Uterus (tissue), 4 donors: ENCODE data around the gene ATP6V0E2. TPM values are rescaled to one million over a fixed set of nuclear protein-coding genes. Genes with fewer than 3 reads are reported as not detected.

Source experiments
- DNase-seq, 2 donors: peaks; one replicate each; pipeline ENCODE4 v3.0.0-alpha.2; 2019 to 2020
- H3K27ac ChIP-seq, 2 donors: fragments of 200-600 bp; sonication (generic); 1 replicate in 1 of 2; 2 replicates in 1 of 2; pipeline ENCODE4 v1.5.1; 2016 to 2018
- H3K27me3 ChIP-seq, 2 donors: fragments of 200-600 bp; sonication (generic); one replicate each; pipeline ENCODE4 v1.5.1; 2018 to 2019; ENCODE audit warnings: control low read depth in 1 of 2
- H3K36me3 ChIP-seq, 2 donors: fragments of 200-600 bp; sonication (generic); one replicate each; pipeline ENCODE4 v1.5.1; 2019; ENCODE audit warnings: control low read depth in 1 of 2
- H3K4me1 ChIP-seq, 2 donors: fragments of 200-600 bp; sonication (generic); one replicate each; pipeline ENCODE4 v1.5.1; 2018 to 2019; ENCODE audit warnings: control low read depth in 1 of 2
- H3K4me3 ChIP-seq, 2 donors: fragments of 200-600 bp; sonication (generic); 1 replicate in 1 of 2; 2 replicates in 1 of 2; pipeline ENCODE4 v1.5.1; 2018 to 2019; ENCODE audit warnings: mild to moderate bottlenecking in 1 of 2
- H3K9me3 ChIP-seq, 2 donors: fragments of 200-600 bp; sonication (generic); one replicate each; pipeline ENCODE4 v1.5.1; 2019; ENCODE audit warnings: control low read depth in 1 of 2
- CTCF ChIP-seq, 4 experiments: fragments of 200-600 bp in 2 of 4; fragments of 450-650 bp in 2 of 4; sonication (generic) in 2 of 4; IDR thresholded peaks; one replicate each; pipeline ENCODE4 v1.5.1; 2016 to 2019; ENCODE audit warnings: antibody characterized with exemption in 4 of 4, mild to moderate bottlenecking in 2 of 4, moderate library complexity in 1 of 4
- POLR2A ChIP-seq, 2 donors: fragments of 450-650 bp; IDR thresholded peaks; one replicate each; pipeline ENCODE4 v1.6.1; 2016; ENCODE audit warnings: antibody characterized with exemption in 2 of 2, mild to moderate bottlenecking in 1 of 2, moderate library complexity in 1 of 2
- intact Hi-C: fragments of 100-400 bp; cut with DNase I; formaldehyde crosslinking; loops from one replicate; pipeline ENCODE4 v1.15.1; 2023; ENCODE audit warnings: low total_unique reads
- total RNA-seq, 4 donors: library from RNA; depleted of rRNA in 3 of 4; stranded (reverse); fragments of >200 nt in 3 of 4; gene quantifications; one replicate each; pipeline versions ENCODE4 v1.1.0 to v1.2.4, GENCODE V29; 2014 to 2023
- donor health status: DM: yes; HTN: yes; CAD: no.

Gene ATP6V0E2
- total RNA-seq, 4 donors from 2014 or later: 2.6 to 22.5 (median 10.1) TPM

- no peak for DNase-seq
- TF ChIP-seq CTCF (IDR thresholded peaks at IDR 0.05) (no peak), POLR2A (IDR thresholded peaks at IDR 0.05) (no peak)
- intact Hi-C loops: no loop called here
- Histone ChIP-seq H3K4me1 (no peaks in the 10 kb centered on the region), H3K4me3 (no peak overlapping the region), H3K27ac (no peak overlapping the region), H3K9me3 (no peaks in the 10 kb centered on the region), H3K27me3 (no peaks in the 10 kb centered on the region), H3K36me3 (no peaks in the 10 kb centered on the region)
These were observed 27.7 kb upstream of the ATP6V0E2 start for GRCh38 chr7:149846021-149846420.

- intact Hi-C loops: no loop called here
- no peaks in the 10 kb centered on the region for H3K4me1 ChIP-seq
- H3K27me3 ChIP-seq: no peaks in the 10 kb centered on the region
- no peak for TF ChIP-seq POLR2A (IDR thresholded peaks at IDR 0.05)
- no peak for TF ChIP-seq CTCF (IDR thresholded peaks at IDR 0.05)
- H3K36me3 ChIP-seq: no peaks in the 10 kb centered on the region
- H3K27ac ChIP-seq: no peak overlapping the region
- no peak for DNase-seq
- no peaks in the 10 kb centered on the region for H3K9me3 ChIP-seq
- H3K4me3 ChIP-seq: no peak overlapping the region
These were observed 27.2 kb upstream of the ATP6V0E2 start for GRCh38 chr7:149846436-149847046.

- H3K36me3 ChIP-seq: no peaks in the 10 kb centered on the region
- no peak for TF ChIP-seq CTCF (IDR thresholded peaks at IDR 0.05)
- no peak for TF ChIP-seq POLR2A (IDR thresholded peaks at IDR 0.05)
- intact Hi-C loops: no loop called here
These were observed 24.6 kb upstream of the ATP6V0E2 start for GRCh38 chr7:149849174-149849573.

GRCh38 chr7:149850007-149850594, 23.7 kb upstream of the ATP6V0E2 start:
- no peak for DNase-seq
- Histone ChIP-seq H3K27ac (no peak overlapping the region), H3K4me3 (no peak overlapping the region), H3K9me3 (no peaks in the 10 kb centered on the region), H3K27me3 (no peaks in the 10 kb centered on the region), H3K36me3 (no peaks in the 10 kb centered on the region), H3K4me1 (no peaks in the 10 kb centered on the region)
- no peak for TF ChIP-seq POLR2A (IDR thresholded peaks at IDR 0.05)
- no peak for TF ChIP-seq CTCF (IDR thresholded peaks at IDR 0.05)
- intact Hi-C loops: no loop called here

More at GRCh38 chr7:149849174-149849573, 24.6 kb upstream of the ATP6V0E2 start:
- no peak overlapping the region for H3K27ac ChIP-seq
- no peak overlapping the region for H3K4me3 ChIP-seq
- no peaks in the 10 kb centered on the region for H3K27me3 ChIP-seq
- H3K9me3 ChIP-seq: no peaks in the 10 kb centered on the region
- no peak for DNase-seq
- no peaks in the 10 kb centered on the region for H3K4me1 ChIP-seq

GRCh38 chr7:149850716-149851115, 23.1 kb upstream of the ATP6V0E2 start:
- no peaks in the 10 kb centered on the region for H3K9me3 ChIP-seq
- TF ChIP-seq CTCF (IDR thresholded peaks at IDR 0.05): no peak
- no peak for TF ChIP-seq POLR2A (IDR thresholded peaks at IDR 0.05)
- H3K36me3 ChIP-seq: no peaks in the 10 kb centered on the region
- no peaks in the 10 kb centered on the region for H3K27me3 ChIP-seq
- intact Hi-C loops: no loop called here
- no peak overlapping the region for H3K27ac ChIP-seq
- no peak overlapping the region for H3K4me3 ChIP-seq
- H3K4me1 ChIP-seq: no peaks in the 10 kb centered on the region
- no peak for DNase-seq
